ENCODE results near the gene AGL. TPM values are rescaled to one million over a fixed set of nuclear protein-coding genes. Genes with fewer than 3 reads are reported as not detected.

Gene AGL
- total RNA-seq, 4 donors from 2014 or later = 22.6 to 34.4 (median 30.4) TPM

DNA sequence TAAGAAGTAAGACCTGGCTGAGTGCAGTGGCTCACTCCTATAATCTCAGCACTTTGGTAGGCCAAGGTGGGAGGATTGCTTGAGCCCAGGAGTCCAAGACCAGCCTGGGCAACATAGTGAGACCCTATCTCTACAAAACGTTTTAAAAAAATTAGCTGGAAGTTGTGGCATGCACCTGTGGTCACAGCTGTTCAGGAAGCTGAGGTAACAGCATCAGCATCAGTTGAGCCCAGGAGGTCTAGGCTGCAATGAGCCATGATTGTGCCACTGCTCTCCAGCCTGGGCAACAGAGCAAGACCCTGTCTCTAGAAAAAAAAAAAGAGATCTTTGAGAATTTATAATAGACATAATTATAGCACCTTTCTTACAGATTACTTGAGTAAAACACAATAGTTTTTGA lies 36.0 kb downstream of the AGL start:
- TF ChIP-seq, protein P1, sequence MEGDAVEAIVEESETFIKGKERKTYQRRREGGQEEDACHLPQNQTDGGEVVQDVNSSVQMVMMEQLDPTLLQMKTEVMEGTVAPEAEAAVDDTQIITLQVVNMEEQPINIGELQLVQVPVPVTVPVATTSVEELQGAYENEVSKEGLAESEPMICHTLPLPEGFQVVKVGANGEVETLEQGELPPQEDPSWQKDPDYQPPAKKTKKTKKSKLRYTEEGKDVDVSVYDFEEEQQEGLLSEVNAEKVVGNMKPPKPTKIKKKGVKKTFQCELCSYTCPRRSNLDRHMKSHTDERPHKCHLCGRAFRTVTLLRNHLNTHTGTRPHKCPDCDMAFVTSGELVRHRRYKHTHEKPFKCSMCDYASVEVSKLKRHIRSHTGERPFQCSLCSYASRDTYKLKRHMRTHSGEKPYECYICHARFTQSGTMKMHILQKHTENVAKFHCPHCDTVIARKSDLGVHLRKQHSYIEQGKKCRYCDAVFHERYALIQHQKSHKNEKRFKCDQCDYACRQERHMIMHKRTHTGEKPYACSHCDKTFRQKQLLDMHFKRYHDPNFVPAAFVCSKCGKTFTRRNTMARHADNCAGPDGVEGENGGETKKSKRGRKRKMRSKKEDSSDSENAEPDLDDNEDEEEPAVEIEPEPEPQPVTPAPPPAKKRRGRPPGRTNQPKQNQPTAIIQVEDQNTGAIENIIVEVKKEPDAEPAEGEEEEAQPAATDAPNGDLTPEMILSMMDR (IDR thresholded peaks at IDR 0.05; ENCODE audit: low read depth) = no peak

DNA sequence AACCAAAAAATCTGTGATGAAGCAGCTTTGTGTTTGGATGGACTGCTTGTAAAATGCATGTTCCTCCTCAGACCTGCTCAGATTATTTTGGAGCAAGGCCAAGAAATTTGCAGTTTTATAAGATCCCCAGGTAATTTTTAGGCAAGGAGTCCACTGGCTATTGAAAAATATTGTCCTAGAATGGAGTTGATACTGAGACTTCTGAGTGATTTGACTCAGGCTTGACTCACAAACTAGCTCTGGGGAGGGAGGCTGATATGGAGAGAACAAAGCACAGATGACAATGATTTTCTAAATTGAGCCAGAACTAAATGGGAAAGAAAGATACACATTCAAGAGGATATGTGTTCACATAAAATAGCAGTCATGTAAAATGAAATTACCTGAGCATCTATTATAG lies 36.7 kb downstream of the AGL start:
- TF ChIP-seq, protein P1 (IDR thresholded peaks at IDR 0.05; ENCODE audit: low read depth) = no peak

DNA sequence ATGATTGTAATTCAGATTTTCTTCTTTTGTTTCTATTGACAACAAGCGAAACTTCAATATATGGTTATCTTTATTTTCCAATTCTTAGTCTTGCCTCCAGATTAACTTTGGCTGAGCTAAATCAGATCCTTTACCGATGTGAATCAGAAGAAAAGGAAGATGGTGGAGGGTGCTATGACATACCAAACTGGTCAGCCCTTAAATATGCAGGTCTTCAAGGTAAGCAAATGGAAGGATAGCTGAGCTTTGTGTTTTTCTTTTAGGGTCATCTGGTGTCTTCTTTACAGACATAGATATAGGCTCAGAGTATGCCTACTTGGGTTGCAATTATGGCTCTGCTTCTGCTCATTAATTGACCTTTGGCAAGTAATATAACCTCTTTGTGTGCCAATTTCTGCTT lies 37.7 kb downstream of the AGL start:
- TF ChIP-seq, protein P1 (IDR thresholded peaks at IDR 0.05; ENCODE audit: low read depth) = no peak

GRCh38 chr1:99891997-99892396 lies 41.8 kb downstream of the AGL start:
- TF ChIP-seq, protein P1 (IDR thresholded peaks at IDR 0.05; ENCODE audit: low read depth) = no peak

DNA sequence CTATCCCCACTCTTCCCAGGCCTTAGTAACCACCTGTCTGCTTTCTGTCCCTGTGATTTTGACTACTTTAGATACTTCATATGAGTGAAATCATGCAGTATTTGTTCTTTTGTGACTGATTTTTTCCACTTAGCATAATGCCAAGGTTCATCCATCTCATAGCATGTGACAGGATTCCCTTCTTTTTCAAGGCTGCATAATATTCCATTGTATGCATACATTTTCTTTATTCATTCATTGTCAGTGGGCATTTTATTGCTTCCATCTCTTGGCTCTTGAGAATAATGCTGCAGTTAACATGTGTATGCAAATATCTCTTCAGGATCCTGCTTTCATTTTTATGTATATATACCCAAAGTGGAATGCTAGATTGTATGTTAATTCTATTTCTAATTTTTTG lies 56.4 kb downstream of the AGL start:
- TF ChIP-seq, protein P1 (IDR thresholded peaks at IDR 0.05; ENCODE audit: low read depth) = no peak

DNA sequence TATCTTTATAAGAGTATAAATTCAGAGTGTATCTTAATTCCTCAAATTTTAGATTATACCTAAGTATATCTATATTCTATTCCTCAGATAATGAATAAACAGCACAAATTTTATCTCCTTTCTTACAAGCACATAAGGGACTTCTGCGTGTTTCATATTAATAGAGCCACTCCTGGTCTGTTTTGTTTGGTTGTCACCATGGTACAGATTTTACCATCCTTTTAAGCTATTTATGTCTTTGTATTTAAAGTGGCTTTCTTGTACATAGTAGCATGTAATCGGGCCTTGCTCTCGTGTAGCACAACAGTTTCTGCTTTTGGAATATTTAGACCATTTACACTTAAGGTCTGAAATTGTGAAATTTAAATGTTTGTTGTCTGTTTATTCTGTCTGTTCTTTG lies 67.1 kb downstream of the AGL start:
- TF ChIP-seq, protein P1 (IDR thresholded peaks at IDR 0.05; ENCODE audit: low read depth) = no peak

DNA sequence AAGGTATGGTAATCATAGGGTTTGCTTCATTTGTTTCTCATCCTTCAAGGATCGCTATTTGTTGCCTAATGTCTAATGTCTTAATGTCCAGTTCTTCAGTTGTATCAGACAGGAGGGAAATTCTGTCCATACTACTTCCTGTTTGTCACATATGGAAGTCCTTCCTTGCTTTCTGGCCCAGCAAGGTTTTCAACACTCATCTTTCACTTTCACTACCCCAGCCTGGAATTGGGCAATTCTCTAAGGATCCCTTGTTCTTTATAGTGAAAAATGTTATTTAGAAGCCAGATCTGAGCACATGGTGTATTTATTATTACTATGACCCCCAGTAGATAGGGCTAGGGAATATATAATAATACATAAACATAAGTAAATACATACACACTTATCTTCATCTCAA lies 69.1 kb downstream of the AGL start:
- TF ChIP-seq, protein P1 (IDR thresholded peaks at IDR 0.05; ENCODE audit: low read depth) = no peak

Data from subcutaneous adipose tissue (tissue), 4 donors.